Mammary epithelial cell (primary cell): ENCODE data around the gene SPIN1.
"Not testable (repeated sequence)": the region's sequence is repeated elsewhere in the genome, so short reads cannot be mapped to it uniquely, and the experiment has no call there.

Experiments
- EZH2 ChIP-seq: IDR thresholded peaks from 2 replicates; pipeline ENCODE4 v1.6.1; 2012; ENCODE audit warnings: low read length, inconsistent platforms, borderline replicate concordance
- TF ChIP-seq, protein P1 (sequence below), 2 donors: IDR thresholded peaks in 1 of 2; conservative IDR thresholded peaks in 1 of 2; 2 replicates each; pipeline ENCODE4 v1.5.1; 2011 to 2012; ENCODE audit warnings: inconsistent platforms in 2 of 2, low read length in 2 of 2, mild to moderate bottlenecking in 2 of 2, control low read depth in 1 of 2, low read depth in 1 of 2; ENCODE audit not compliant: insufficient read depth in 1 of 2; ENCODE audit errors: extremely low read depth in 1 of 2

DNA sequence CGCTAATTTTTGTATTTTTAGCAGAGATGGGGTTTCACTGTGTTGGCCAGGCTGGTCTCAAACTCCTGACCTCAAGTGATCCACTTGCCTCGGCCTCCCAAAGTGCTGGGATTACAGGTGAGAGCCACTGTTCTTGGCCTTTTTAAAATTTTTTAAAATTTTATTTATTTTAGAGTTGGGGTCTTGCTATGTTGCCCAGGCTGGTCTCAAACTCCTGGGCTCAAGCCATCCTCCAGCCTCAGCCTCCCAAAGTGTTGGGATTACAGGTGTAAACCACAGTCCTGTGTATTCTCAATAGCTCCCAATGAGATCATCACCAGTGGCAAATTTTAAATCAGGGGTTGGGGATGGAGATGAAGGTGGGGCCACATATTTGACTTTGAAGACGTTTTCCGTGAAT, 2.1 kb upstream of the SPIN1 start:
- TF ChIP-seq, protein P1, sequence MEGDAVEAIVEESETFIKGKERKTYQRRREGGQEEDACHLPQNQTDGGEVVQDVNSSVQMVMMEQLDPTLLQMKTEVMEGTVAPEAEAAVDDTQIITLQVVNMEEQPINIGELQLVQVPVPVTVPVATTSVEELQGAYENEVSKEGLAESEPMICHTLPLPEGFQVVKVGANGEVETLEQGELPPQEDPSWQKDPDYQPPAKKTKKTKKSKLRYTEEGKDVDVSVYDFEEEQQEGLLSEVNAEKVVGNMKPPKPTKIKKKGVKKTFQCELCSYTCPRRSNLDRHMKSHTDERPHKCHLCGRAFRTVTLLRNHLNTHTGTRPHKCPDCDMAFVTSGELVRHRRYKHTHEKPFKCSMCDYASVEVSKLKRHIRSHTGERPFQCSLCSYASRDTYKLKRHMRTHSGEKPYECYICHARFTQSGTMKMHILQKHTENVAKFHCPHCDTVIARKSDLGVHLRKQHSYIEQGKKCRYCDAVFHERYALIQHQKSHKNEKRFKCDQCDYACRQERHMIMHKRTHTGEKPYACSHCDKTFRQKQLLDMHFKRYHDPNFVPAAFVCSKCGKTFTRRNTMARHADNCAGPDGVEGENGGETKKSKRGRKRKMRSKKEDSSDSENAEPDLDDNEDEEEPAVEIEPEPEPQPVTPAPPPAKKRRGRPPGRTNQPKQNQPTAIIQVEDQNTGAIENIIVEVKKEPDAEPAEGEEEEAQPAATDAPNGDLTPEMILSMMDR (conservative IDR thresholded peaks at IDR 0.05 in 1 of 2, IDR thresholded peaks at IDR 0.05 in 1 of 2; ENCODE audit: extremely low read depth in 1 of 2, insufficient read depth in 1 of 2, low read depth in 1 of 2, low read length in 2 of 2), result not testable (repeated sequence)
- TF ChIP-seq EZH2, result not testable (repeated sequence)
